ENCODE results near the gene ALKBH7.

Gene ALKBH7

GRCh38 chr19:6374711-6375410, 2.3 kb downstream of the ALKBH7 start:
- no peak for DNase-seq (ENCODE audit: low read depth)
- no peak overlapping the region for H3K4me3 ChIP-seq (ENCODE audit: low read depth, low read length)
- TF ChIP-seq CTCF (IDR thresholded peaks at IDR 0.05; ENCODE audit: low read depth, low read length) (no peak), MAX (IDR thresholded peaks at IDR 0.05; ENCODE audit: low read depth, low read length) (no peak), POLR2A (IDR thresholded peaks at IDR 0.05; ENCODE audit: extremely low read depth, insufficient read length) (no peak), MYC (IDR thresholded peaks at IDR 0.05; ENCODE audit: low read depth, low read length) (no peak)

- no peak for DNase-seq (ENCODE audit: low read depth)
- TF ChIP-seq POLR2A (IDR thresholded peaks at IDR 0.05; ENCODE audit: extremely low read depth, insufficient read length), result no peak
- no peak for TF ChIP-seq MAX (IDR thresholded peaks at IDR 0.05; ENCODE audit: low read depth, low read length)
- TF ChIP-seq MYC (IDR thresholded peaks at IDR 0.05; ENCODE audit: low read depth, low read length), result no peak
- TF ChIP-seq CTCF (IDR thresholded peaks at IDR 0.05; ENCODE audit: low read depth, low read length), result no peak
- H3K4me3 ChIP-seq (ENCODE audit: low read depth, low read length), result no peak within 1 kb of the TSS
These were observed 2.9 kb downstream of the ALKBH7 start, which contains the start of gene PSPN for GRCh38 chr19:6375411-6376010. Gene PSPN (minus strand): TSS chr19:6375933. CDS start chr19:6375849, 84 bp downstream.

- no peak overlapping the region for H3K4me3 ChIP-seq (ENCODE audit: low read depth, low read length)
- DNase-seq (ENCODE audit: low read depth), result peak; percentile 33
- no peak for TF ChIP-seq CTCF (IDR thresholded peaks at IDR 0.05; ENCODE audit: low read depth, low read length)
- no peak for TF ChIP-seq MYC (IDR thresholded peaks at IDR 0.05; ENCODE audit: low read depth, low read length)
- TF ChIP-seq POLR2A (IDR thresholded peaks at IDR 0.05; ENCODE audit: extremely low read depth, insufficient read length), result no peak
- TF ChIP-seq MAX (IDR thresholded peaks at IDR 0.05; ENCODE audit: low read depth, low read length), result no peak
These were observed 4.1 kb downstream of the ALKBH7 start for GRCh38 chr19:6376512-6377190.

- TF ChIP-seq MYC (IDR thresholded peaks at IDR 0.05; ENCODE audit: low read depth, low read length) (no peak), CTCF (IDR thresholded peaks at IDR 0.05; ENCODE audit: low read depth, low read length) (no peak), MAX (IDR thresholded peaks at IDR 0.05; ENCODE audit: low read depth, low read length) (no peak), POLR2A (IDR thresholded peaks at IDR 0.05; ENCODE audit: extremely low read depth, insufficient read length) (no peak)
- DNase-seq (ENCODE audit: low read depth), result no peak
- no peak overlapping the region for H3K4me3 ChIP-seq (ENCODE audit: low read depth, low read length)
These were observed 5.4 kb downstream of the ALKBH7 start for GRCh38 chr19:6378041-6378440.

- no peak overlapping the region for H3K4me3 ChIP-seq (ENCODE audit: low read depth, low read length)
- TF ChIP-seq CTCF (IDR thresholded peaks at IDR 0.05; ENCODE audit: low read depth, low read length), result no peak
- no peak for TF ChIP-seq POLR2A (IDR thresholded peaks at IDR 0.05; ENCODE audit: extremely low read depth, insufficient read length)
- no peak for TF ChIP-seq MAX (IDR thresholded peaks at IDR 0.05; ENCODE audit: low read depth, low read length)
- TF ChIP-seq MYC (IDR thresholded peaks at IDR 0.05; ENCODE audit: low read depth, low read length), result no peak
- no peak for DNase-seq (ENCODE audit: low read depth)
These were observed 5.9 kb downstream of the ALKBH7 start for GRCh38 chr19:6378486-6378885.

Measured in NB4 (cell line).